ACHN (cell line): Measurements from ENCODE around the gene GNPTAB.
"Not testable (repeated sequence)": the region's sequence is repeated elsewhere in the genome, so short reads cannot be mapped to it uniquely, and the experiment has no call there.

Experiments used
- DNase-seq: peaks from one replicate; pipeline ENCODE4 v3.0.0-alpha.2; 2015
- in situ Hi-C: cut with HindIII; loops from 2 replicates; pipeline ENCODE4 v1.10.0; 2017; ENCODE audit warnings: low sequenced_read_pairs, low pct_ligation_motif_present, low pct_unique_long_range_greater_than_20kb

The GNPTAB gene

DNA sequence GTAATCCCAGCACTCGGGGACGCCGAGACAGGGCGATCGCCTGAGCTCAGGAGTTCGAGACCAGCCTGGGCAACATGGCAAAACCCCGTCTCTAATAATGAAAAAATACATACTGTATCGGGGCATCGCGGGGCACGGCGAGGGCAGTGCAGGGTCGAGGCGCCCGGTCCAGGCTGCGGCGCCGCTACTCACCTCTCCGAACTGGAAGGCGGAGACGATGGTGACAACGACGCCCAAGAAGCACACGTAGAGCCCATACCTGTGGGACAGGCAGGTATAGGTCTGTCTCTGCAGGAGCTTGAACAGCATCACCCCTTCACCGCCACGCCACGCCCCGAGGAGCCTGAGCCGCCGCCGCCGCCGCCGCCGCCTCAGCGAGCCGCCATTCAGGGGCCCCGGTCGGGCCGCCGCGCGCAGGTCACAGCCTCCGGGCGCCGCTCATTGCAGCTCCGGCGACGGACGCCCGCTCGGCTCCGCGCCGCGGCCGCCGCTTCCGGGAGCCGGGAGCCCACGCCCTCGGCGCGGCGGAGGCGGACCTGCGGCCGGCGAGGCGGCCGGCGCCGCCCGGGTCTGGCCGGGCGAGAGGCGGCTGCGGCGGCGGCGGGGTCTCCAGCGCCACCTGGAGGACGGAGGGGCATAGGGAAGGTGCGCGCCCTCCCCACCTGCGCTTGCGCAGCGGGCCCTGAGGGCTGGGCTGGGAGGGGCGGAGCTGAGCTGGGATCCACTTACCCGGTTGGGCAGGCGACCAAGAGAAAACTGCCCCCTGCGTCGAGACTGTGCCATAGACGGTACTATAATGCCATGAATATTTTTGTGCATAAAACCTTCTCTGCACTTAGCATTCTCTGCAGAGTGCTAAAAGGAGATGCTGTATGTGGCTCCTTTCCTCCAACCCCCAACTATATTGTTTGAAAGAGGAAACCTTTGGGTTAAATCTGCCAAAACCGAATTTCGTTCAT lies at the start of gene GNPTAB:
TSS of gene GNPTAB (minus strand) at position 593 of the 959 bp plus-strand sequence. CDS start at position 309, 284 bp downstream.
- in situ Hi-C loops = no loop called here
- DNase-seq = peak; percentile 96

DNA sequence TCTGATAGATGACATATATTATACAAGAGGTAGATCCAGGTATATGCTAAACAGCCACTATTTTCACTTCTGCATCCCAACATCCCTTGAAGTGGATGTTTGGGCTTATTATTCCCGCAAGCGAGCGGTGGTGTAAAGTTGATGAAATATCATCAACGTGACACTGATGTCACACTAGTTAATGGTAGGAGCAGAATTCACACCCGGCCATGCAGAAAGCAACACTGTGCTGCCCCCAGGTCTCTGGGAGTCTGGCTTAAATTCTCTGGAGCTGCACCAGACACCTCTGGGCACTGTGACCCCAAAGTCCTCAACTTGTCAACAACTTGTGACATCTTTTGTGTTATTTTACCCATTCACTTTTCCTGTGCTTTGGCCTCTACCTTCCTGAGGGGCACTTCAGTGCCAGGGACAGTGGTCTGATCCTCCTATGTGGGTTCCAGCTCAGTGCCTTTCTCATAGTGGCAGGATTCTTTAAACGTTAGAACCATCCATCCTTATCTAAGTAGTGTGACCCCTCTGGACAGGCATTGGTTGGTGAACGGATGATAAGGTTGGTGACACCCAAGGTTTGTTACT lies 47.6 kb upstream of the GNPTAB start:
- in situ Hi-C loops = no loop called here
- DNase-seq = peak; percentile 64

DNA sequence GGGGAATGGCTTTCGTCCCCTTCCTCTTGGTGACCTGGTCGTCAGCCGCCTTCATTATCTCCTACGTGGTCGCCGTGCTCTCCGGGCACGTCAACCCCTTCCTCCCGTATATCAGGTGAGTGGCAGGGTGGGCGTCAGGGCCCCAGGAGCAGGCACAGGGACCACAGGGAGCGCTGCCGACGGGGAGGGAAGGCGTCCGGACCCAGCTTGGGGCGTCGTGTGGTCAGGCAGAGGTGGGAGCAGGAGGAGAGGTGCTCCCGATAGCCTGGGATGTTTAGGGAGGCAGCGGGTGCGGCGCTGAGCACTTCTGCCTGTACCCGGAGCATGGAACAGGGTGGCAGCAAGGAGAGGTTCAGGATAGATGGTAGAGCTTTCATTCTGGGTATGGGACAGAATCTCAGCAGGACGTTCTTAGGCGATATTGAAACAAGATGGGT lies 47.1 kb upstream of the GNPTAB start:
- peak; percentile 51 for DNase-seq

DNA sequence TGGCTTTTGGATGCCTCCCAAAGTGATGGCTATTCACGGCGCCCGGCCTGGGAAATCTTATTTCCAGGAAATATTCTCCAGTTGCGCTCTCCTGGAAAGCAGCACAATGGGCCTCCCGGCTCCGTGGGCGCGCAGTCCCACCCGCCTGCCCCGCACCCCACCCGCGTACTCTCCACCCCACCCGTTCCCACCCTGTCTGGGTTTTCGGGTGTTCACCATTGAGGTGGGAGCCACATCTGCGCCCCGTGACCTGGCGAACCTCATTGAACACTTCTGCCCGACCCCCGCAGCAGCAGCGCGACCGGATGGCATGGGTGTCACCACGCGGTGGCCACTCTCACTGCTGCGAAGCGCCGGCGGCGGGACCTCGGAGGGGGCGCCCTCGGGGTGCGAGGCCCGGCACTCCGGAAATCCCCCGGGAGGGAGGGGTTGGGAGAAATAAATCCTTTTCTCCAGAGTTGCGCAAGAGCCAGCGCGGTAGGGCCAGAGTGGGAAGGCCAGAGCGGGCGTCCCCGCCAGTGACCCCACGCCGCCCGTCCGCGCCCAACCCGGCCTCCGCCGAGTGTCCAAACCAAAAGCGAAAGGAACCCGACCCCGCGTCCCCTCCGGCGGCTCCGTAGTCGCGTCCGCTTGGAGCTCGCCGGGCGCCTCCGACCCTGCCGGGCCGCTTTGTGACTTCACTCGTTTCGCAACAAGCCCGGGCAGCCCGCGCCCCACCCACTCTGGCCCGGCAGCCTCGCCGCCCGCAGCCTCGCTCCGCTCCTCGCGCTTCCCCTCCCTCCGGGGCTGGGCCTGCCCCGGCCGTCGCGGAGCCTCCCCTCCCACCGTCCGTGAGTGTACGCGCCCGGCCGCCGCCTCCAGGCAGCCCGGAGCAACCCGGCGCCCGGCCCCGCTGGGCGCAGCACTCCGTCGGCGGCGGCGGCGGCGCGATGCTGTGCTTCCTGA lies 46.4 kb upstream of the GNPTAB start, which contains the start of gene DRAM1:
TSS of gene DRAM1 (plus strand) at position 720 of the 945 bp plus-strand sequence. CDS start at position 930, 210 bp downstream.
- peak; percentile 97 for DNase-seq
- in situ Hi-C loops = no loop called here

More for the DNA sequence above, 47.1 kb upstream of the GNPTAB start:
- in situ Hi-C loops = no loop called here

DNA sequence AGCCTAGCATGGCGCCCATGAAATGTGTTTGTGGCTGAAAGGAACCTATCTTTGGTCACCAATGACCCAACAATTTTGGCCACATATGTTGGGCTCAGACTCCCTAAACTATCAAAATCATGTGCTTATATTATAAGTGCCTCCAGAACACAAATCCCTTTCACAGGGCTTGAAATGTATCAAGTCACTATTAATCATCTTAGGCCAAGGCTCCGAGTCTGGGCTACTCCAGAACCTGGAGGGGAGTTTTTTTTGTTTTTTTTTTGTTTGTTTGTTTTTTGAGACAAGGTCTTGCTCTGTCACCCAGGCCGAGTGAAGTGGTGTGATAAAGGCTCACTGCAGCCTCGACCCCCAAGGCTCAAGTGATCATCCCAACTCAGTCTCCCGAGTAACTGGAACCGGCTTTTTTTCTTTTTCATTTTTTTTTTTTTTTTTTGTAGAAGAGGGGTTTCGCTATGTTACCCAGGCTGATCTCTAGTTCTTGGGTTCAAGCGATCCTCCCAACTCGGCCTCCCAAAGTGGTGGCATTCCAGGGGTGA lies 45.6 kb upstream of the GNPTAB start:
- in situ Hi-C loops = no loop called here
- peak; percentile 44 for DNase-seq

DNA sequence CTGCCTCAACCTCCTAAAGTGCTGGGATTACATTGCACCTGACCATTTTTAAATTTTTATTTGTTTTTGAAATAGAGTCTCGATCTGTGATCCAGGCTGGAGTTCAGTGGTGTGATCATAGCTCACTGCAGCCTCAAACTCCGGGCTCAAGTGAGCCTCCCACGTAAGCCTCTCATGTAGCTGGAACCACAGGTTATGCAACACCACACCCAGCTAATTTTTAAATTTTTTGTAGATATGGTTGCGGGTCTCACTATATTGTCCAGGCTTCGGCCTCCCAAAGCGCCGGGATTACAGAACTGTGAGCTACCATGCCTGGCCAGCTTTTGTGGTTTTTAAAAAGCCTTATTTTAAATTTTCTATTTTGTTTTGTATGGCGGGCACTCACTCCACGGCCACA lies 44.4 kb upstream of the GNPTAB start:
- DNase-seq = no peak
- in situ Hi-C loops = no loop called here

DNA sequence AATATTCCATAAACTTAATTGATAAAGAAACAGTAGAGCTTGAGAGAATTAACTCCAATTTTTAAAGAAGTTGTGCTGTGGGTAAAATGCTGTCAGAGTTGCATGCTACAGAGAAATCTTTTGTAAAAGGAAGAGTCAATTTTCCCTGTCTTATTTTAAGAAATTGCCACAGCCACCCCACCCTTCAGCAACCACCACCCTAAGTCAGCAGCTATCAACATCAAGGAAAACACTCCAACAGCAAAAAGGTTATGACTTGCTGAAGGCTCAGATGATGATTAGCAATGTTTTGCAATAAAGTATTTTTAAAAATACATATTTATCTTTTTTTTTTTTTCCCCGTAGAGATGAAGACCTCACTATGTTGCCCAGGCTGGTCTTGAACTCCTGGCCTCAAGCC lies 40.2 kb upstream of the GNPTAB start:
- DNase-seq = no peak
- in situ Hi-C loops = no loop called here

DNA sequence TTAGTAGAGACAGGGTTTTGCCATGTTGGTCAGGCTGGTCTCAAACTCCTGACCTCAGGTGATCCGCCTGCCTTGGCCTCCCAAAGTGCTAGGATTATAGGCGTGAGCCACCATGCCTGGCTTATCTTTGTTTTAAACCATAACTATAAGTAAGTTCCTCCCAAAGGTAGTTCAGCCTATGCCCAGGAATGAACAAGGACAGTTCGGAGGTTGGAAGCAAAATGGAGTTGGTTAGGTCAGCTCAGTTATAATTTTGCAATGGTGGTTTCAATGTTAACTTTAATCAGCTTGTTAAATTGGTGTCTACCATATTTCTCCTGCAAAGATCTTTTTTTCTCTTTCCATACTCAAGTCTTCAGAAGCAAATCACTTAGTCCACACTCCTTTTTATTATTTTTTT lies 36.9 kb upstream of the GNPTAB start:
- in situ Hi-C loops, DNase-seq: not testable (repeated sequence)

DNA sequence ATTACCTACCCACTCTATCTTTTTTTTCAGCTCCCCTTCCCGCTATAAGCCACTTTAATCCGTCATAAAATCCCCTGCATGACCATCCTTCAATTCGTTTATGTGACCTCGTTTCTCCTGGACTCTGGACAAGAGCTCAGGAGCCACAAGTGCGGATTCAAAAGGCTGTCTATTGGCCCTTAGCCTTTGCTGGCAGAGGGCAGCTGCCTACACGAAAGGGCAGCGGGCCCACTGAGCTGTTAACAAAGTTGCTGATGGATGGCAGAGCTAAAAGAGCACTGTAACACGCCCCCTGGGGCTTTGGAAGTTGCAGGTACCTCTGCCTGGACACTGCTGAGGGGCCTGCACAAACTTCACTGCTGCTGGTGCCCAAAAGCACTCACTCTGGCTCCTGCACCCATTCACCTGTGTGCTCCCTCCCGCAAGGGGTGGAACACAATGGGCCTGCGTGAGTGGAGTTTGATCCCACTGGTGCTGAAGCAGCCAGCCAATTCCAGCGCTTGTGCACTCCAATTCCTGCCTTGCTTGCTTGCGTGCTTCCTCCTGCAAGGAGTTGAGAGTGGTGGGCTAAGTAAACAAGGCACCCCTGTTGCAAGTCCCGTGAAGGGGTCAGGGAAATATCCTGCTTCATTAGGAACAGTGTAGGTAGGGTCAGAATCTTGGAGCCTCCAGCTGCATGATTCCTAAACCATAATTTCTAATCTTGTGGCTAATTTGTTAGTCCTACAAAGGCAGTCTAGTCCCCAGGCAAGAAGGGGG lies 36.0 kb upstream of the GNPTAB start:
- no peak for DNase-seq
- in situ Hi-C loops = no loop called here

DNA sequence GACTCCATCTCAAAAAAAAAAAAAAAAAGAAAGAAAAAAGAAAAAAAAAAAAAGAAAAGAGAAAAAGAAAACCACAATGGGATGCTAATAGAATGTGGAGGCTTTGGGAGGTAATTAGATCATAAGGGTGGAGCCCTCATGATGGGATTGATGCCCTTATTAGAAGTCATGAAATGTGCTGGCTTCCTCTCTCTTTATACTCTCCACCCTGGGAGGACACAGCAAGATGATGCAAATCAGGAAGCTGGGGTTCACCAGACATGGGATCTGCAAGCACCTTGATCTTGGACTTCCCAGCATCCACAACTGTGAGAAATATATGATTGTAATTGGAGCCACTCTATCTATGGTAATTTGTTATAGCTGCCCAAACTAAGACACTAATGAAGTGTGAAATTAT lies 33.2 kb upstream of the GNPTAB start:
- in situ Hi-C loops = no loop called here
- no peak for DNase-seq

DNA sequence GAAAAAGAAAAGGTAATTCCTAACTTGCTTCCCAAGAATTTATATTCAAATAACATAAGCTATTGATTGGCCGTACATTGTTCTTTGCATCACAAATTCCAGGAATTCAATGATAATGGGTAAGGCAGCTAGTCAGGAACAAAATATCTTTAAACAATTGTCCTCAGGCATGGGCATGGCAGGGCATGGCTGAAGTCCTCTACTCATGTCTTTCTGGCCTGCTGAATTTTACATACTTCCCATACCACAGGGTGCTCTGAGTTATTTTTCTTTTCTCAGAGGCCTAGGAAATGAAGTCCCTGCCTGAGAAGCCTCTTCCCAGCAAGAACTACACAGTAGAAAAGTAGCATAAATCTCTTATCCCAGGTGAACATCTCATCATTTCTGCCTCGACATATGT lies 31.5 kb upstream of the GNPTAB start:
- in situ Hi-C loops = no loop called here
- no peak for DNase-seq

DNA sequence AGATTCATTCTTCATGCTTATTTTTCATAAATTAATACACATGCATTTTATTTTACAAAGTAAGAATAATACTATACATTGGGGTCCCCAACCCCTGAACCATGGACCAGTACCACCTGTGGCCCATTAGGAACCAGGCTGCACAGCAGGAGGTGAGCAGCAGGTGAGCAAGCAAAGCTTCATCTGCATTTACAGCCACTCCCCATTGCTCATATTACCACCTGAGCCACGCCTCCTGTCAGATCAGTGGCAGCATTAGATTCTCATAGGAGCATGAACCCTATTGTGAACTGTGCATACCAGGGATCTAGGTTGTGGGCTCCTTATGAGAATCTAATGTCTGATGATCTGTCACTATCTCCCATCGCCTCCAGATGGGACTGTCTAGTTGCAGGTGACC lies 30.9 kb upstream of the GNPTAB start:
- in situ Hi-C loops, DNase-seq: not testable (repeated sequence)

DNA sequence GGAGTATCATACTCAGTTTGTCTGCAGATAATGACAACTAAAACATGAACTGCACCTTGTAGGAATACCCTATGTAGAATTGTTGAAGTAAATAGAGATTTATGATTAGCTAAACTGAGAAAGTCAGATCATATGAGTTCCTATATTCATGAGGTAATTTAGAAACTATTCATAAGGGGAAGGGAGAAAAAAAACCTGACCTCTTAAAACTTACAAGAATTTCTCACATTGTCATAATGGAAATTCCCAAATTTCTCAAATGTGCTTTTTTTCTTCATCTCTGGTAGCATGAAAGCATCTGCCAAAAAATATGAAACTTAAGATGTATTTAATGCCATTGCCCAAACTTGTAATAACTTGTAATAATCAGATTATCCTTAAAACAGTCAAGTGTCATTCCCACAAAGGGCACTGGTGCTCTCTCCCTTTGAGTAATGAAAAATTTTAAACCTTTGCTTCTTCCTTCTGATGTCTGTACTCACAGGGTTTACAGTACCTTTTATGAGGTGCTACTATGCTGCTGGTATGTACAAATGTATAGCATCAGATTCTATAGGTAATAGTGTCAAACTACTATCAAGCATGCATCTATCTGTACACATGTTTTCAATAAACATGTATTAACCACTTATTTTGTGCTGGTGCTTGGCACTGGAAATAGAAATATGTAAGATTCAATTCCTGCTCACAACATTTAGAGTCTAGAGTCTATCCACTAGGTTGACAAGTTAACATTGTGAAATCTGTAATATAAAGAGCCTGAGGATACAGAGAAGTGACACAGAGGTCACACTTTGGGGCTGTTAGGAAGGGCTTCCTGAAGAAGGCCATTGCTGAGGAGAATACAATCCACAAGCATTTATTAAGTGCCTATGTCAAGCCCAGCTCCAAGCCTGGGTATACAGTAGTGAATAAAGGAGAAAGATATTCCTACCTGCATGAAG lies 29.2 kb upstream of the GNPTAB start:
- DNase-seq = no peak
- in situ Hi-C loops = no loop called here

DNA sequence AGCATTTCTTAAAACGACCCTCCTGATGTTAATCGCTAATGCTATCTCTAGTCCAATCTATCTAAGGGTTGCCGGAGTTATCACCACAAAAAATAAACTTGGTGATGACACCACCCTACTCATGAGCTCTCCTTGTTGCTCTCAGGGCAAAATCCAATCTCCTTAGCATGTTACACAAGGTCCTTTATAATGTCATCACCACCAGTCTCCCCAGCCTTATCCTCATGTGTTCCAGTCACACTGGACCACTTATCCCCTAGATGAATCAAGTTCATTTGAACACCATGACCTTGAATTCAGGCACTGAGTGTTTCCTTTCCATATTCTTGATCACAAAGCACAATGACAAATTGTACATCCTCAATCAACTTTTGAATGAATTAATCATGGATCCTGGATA lies 27.6 kb upstream of the GNPTAB start:
- no peak for DNase-seq
- in situ Hi-C loops = no loop called here

DNA sequence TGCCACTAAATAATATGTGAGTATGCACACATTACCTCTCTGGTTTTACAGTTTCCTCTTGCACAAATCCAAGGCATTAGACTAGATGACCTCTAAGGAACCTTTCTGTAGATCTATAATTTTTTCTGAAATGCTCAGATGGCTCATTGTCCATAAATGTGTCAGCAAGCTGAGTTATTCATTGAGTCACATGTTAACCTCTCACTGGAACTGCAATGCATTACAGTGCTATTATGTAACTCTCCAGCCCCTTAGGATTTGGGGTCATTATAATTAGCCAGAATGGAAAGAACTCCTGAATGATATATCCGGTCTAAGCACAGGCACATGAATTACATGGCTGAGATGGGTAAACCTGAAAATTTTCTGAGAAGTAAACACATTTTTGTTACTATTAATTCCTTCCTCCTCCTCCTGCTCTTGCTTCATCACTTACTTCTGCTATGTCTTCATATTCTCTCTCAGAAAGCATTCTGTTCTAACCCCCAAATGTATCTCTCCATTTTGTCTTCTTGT lies 26.3 kb upstream of the GNPTAB start:
- DNase-seq = peak; percentile 72
- in situ Hi-C loops = no loop called here

DNA sequence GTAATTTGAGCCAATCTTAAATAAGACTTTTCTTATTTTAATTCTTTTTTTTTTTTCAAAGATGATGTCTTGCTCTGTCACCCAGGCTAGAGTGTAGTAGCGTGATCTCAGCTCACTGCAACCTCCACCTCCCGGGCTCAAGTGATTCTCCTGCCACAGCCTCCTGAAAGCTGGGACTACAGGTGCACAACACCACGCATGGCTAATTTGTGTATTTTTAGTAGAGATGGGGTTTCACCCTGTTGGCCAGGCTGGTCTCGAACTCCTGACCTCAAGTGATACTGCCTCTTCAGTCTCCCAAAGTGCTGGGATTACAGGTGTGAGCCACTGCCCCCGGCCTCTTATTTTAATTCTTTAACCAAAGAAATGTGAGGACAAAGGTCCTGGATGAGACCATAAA lies 25.9 kb upstream of the GNPTAB start:
- DNase-seq, in situ Hi-C loops: not testable (repeated sequence)

DNA sequence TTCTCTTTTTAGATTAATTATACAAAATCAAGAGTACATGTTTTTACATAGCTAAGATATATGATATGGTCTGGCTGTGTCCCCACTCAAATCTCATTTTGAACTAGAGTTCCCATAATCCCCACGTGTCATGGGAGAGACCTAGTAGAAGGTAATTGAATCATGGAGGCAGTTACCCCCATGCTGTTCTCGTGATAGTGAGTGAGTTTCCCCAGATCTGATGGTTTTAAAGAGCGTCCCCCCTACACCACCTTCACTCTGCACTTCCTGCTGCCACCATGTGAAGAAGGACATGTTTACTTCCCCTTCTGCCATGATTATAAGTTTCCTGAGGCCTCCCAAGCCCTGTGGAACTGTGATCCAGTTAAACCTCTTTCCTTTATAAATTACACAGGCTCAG lies 25.2 kb upstream of the GNPTAB start:
- in situ Hi-C loops = no loop called here
- DNase-seq = no peak
